Transverse colon (tissue), 3 donors: ENCODE measurements around the gene SLC8A3.

Source experiments
- CTCF ChIP-seq, 5 experiments: fragments of 200-600 bp in 3 of 5; fragments of 450-650 bp in 2 of 5; sonication (generic) in 3 of 5; IDR thresholded peaks; 1 replicate in 2 of 5; 2 replicates in 3 of 5; pipeline ENCODE4 v1.5.1; 2016 to 2017; ENCODE audit warnings: antibody characterized with exemption in 5 of 5, inconsistent platforms in 3 of 5, mild to moderate bottlenecking in 2 of 5, moderate library complexity in 1 of 5
- EP300 ChIP-seq: sonication (generic); formaldehyde crosslinking; IDR thresholded peaks from one replicate; pipeline ENCODE4 v1.6.1; 2017; ENCODE audit warnings: antibody characterized with exemption, low read depth
- POLR2A ChIP-seq: fragments of 450-650 bp; IDR thresholded peaks from one replicate; pipeline ENCODE4 v1.6.1; 2016; ENCODE audit warnings: antibody characterized with exemption, mild to moderate bottlenecking, moderate library complexity

- TF ChIP-seq CTCF (IDR thresholded peaks at IDR 0.05) = no peak
- TF ChIP-seq EP300 = no peak
- no peak for TF ChIP-seq POLR2A
Observed at GRCh38 chr14:70143306-70143705, 45.4 kb downstream of the SLC8A3 start.
